Activated naive CD8-positive, alpha-beta T cell treated with anti-CD3 and anti-CD28 coated beads for 36 hours (primary cell): ENCODE data around the gene TPT1. TPM values are rescaled to one million over a fixed set of nuclear protein-coding genes. Genes with fewer than 3 reads are reported as not detected.

Source experiments
- DNase-seq: peaks from one replicate; pipeline ENCODE4 v3.0.0; 2021
- H3K27ac Mint-ChIP-seq: one replicate; pipeline ENCODE4 v1.8.0; 2022; ENCODE audit warnings: mild to moderate bottlenecking, moderate library complexity, mixed read lengths
- H3K27me3 Mint-ChIP-seq: one replicate; pipeline ENCODE4 v1.8.0; 2022; ENCODE audit warnings: mild to moderate bottlenecking, mixed read lengths
- H3K36me3 Mint-ChIP-seq: one replicate; pipeline ENCODE4 v1.8.0; 2021; ENCODE audit warnings: mild to moderate bottlenecking, mixed read lengths
- H3K4me1 Mint-ChIP-seq: one replicate; pipeline ENCODE4 v1.8.0; 2021; ENCODE audit warnings: mixed read lengths
- H3K4me3 Mint-ChIP-seq: one replicate; pipeline ENCODE4 v1.8.0; 2022; ENCODE audit warnings: mild to moderate bottlenecking, moderate library complexity, mixed read lengths
- H3K9me3 Mint-ChIP-seq: one replicate; pipeline ENCODE4 v1.8.0; 2022; ENCODE audit warnings: mixed read lengths
- total RNA-seq, 2 experiments: library from RNA; stranded (reverse); gene quantifications; one replicate each; pipeline ENCODE4 v1.2.3, GENCODE V29; 2021

Gene TPT1
- total RNA-seq, 2 experiments from 2014 or later, result 3,217 to 3,223 TPM

DNA sequence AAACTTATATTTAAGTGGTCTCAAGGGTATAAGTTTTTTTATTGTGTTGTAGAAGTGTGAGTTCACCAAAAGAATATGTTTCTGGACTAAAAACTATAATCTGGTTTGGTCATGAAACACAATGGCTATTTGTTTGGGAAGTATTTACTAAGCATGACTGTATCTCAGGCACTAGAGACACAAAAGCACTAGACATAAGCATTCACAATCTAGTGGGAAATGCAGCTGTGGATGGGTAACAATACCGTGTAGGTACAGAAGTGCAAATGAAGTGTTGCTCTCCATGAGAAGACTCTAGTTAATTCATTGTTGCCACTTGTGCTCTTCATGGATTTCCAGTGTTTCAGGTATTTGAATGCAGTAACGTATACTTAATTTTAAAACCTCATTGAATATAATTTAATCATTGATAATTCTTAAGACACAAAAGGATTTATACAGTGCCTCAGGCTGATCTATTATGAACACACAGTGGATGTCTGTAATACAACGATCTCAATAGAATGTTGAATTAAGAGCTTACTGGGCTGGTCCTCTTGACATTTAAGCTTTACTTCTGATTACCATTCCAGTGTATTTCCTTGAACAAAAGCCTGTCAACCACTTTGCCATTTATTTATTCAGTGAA lies 50.9 kb downstream of the TPT1 start:
- H3K27me3 Mint-ChIP-seq, result no peaks in the 10 kb centered on the region

More for the DNA sequence above, 50.9 kb downstream of the TPT1 start:
- Mint-ChIP-seq H3K36me3 (peaks cover 12% of the 10 kb centered on the region), H3K4me3 (no peak overlapping the region), H3K9me3 (no peaks in the 10 kb centered on the region), H3K4me1 (no peaks in the 10 kb centered on the region), H3K27ac (no peak overlapping the region)
- no peak for DNase-seq

Other genes starting within 250 kb of the TPT1 start
- 10 to 100 TPM; 31.2 to 32.4 TPM for gene GTF2F2, start 220.7 kb downstream of the TPT1 start, total RNA-seq
- gene KCTD4, start 140.1 kb downstream of the TPT1 start, total RNA-seq, result not detected
- gene SLC25A30, start 77.2 kb upstream of the TPT1 start, total RNA-seq, result 10 to 100 TPM; 21.7 to 22.0 TPM
- 10 to 100 TPM; 17.1 to 17.4 TPM for gene COG3, start 123.8 kb upstream of the TPT1 start, total RNA-seq